GM23248 (cell line): ENCODE measurements around the gene SCML1. TPM values are rescaled to one million over a fixed set of nuclear protein-coding genes. Genes with fewer than 3 reads are reported as not detected.
A peak's percentile ranks its signal among the peaks of the same experiment; 100 is the strongest.

ENCODE experiments used
- DNase-seq: peaks from one replicate; pipeline ENCODE4 v3.0.0-alpha.2; 2015
- H2AFZ ChIP-seq: fragments of 200-600 bp; sonication (generic); 2 replicates; pipeline ENCODE4 v1.6.1; 2016; ENCODE audit warnings: antibody characterized with exemption
- H3F3A ChIP-seq: fragments of 200-600 bp; sonication (generic); 2 replicates; pipeline ENCODE4 v1.6.1; 2016; ENCODE audit warnings: mild to moderate bottlenecking, antibody characterized with exemption, mixed run types; ENCODE audit not compliant: insufficient read depth
- H3K27ac ChIP-seq: fragments of 200-600 bp; sonication (generic); 2 replicates; pipeline ENCODE4 v1.5.1; 2016; ENCODE audit warnings: mild to moderate bottlenecking
- H3K27me3 ChIP-seq: fragments of 200-600 bp; sonication (generic); replicated peaks from 2 replicates; pipeline ENCODE4 v1.6.1; 2016; ENCODE audit warnings: mild to moderate bottlenecking; ENCODE audit not compliant: insufficient read depth
- H3K36me3 ChIP-seq: fragments of 200-600 bp; sonication (generic); 2 replicates; pipeline ENCODE4 v1.6.1; 2016; ENCODE audit warnings: low read depth, mild to moderate bottlenecking
- H3K4me1 ChIP-seq: fragments of 200-600 bp; sonication (generic); 2 replicates; pipeline ENCODE4 v1.6.1; 2016; ENCODE audit warnings: mild to moderate bottlenecking; ENCODE audit not compliant: insufficient read depth
- H3K4me2 ChIP-seq: fragments of 200-600 bp; sonication (generic); one replicate; pipeline ENCODE4 v1.6.1; 2016; ENCODE audit warnings: mild to moderate bottlenecking; ENCODE audit not compliant: unreplicated experiment
- H3K4me3 ChIP-seq: fragments of 200-600 bp; sonication (generic); 2 replicates; pipeline ENCODE4 v1.5.1; 2016; ENCODE audit warnings: mild to moderate bottlenecking
- H3K79me2 ChIP-seq: fragments of 200-600 bp; sonication (generic); 2 replicates; pipeline ENCODE4 v1.6.1; 2016; ENCODE audit warnings: mild to moderate bottlenecking; ENCODE audit not compliant: insufficient read depth
- H3K9ac ChIP-seq: fragments of 200-600 bp; sonication (generic); 2 replicates; pipeline ENCODE4 v1.6.1; 2016; ENCODE audit warnings: mild to moderate bottlenecking
- H3K9me2 ChIP-seq: fragments of 200-600 bp; sonication (generic); 2 replicates; pipeline ENCODE4 v1.6.1; 2016; ENCODE audit warnings: mixed run types, mild to moderate bottlenecking, moderate library complexity; ENCODE audit not compliant: insufficient read depth
- H3K9me3 ChIP-seq: fragments of 200-600 bp; sonication (generic); one replicate; pipeline ENCODE4 v1.6.1; 2017; ENCODE audit warnings: low read depth
- H4K20me1 ChIP-seq: fragments of 200-600 bp; sonication (generic); 2 replicates; pipeline ENCODE4 v1.6.0; 2016; ENCODE audit not compliant: insufficient read depth
- EZH2 ChIP-seq: fragments of 200-600 bp; sonication (generic); IDR thresholded peaks from 2 replicates; pipeline ENCODE4 v1.6.1; 2018; ENCODE audit warnings: antibody characterized with exemption, mild to moderate bottlenecking; ENCODE audit not compliant: insufficient read depth, poor library complexity, severe bottlenecking
- EZH2phosphoT487 ChIP-seq: fragments of 200-600 bp; sonication (generic); IDR thresholded peaks from 2 replicates; pipeline ENCODE4 v1.6.1; 2018; ENCODE audit warnings: antibody characterized with exemption, moderate library complexity, mild to moderate bottlenecking, low read depth; ENCODE audit not compliant: insufficient read depth
- WGBS, 2 experiments: methylation state at CpG; one replicate each; pipeline ENCODE4 v1.1.6; 2015 to 2017; ENCODE audit warnings: low lambda C conversion rate in 2 of 2, low coverage in 1 of 2; ENCODE audit errors: missing lambda C conversion rate in 2 of 2; 5-methylcytosine and 5-hydroxymethylcytosine counted together
- in situ Hi-C: fragments of 300-500 bp; cut with MboI; formaldehyde crosslinking; loops from 2 replicates; pipeline ENCODE4 v1.15.0; 2020
- polyA plus RNA-seq: library from polyadenylated mRNA; unstranded; fragments of >200 nt; fragmentation: Nextera tagmentation; extraction: Ambion mirVana; gene quantifications from 2 replicates; pipeline ENCODE4 v1.2.1, GENCODE V29; 2016
- total RNA-seq: library from RNA; depleted of rRNA; stranded (reverse); fragments of >200 nt; shearing (Covaris generic); gene quantifications from 2 replicates; pipeline ENCODE4 v1.2.3, GENCODE V29; 2014

SCML1 gene
- total and polyA plus RNA-seq, 2 experiments from 2014 or later: 7.5 to 10.0 TPM

DNA sequence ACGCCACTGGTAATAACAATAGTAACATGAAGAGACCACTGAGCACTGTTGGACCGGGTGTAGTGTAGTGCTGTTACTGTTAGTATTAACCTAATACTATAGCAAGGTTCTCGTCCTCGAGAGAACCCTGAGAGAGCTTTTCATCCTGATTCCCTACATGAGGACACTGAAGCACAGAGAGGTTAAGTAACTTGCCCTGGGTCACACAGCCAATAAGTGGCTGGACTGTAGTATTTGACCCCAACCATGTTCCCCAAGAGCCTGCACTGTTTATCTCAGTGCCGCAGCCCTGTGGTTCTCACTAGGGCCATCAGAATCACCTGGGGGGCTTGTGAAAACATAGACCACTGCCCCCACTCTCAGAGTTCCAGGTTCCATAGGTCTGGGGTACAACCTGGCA, 10.4 kb downstream of the SCML1 start:
- Histone ChIP-seq H2AFZ (no peak overlapping the region), H3F3A (no peaks in the 10 kb centered on the region), H3K9ac (no peak overlapping the region), H3K79me2 (no peaks in the 10 kb centered on the region), H3K4me2 (no peak overlapping the region), H3K9me2 (no peaks in the 10 kb centered on the region), H3K27me3 (no peaks in the 10 kb centered on the region), H3K36me3 (no peaks in the 10 kb centered on the region), H3K4me1 (no peaks in the 10 kb centered on the region), H3K4me3 (no peak overlapping the region), H3K27ac (no peak overlapping the region), H3K9me3 (no peaks in the 10 kb centered on the region), H4K20me1 (no peaks in the 10 kb centered on the region)
- TF ChIP-seq EZH2phosphoT487 (no peak), EZH2 (no peak)
- WGBS, 2 experiments: 94 to 98% methylated on average over 5 of the region's 5 CpGs
- in situ Hi-C loops: no loop called here
- no peak for DNase-seq

DNA sequence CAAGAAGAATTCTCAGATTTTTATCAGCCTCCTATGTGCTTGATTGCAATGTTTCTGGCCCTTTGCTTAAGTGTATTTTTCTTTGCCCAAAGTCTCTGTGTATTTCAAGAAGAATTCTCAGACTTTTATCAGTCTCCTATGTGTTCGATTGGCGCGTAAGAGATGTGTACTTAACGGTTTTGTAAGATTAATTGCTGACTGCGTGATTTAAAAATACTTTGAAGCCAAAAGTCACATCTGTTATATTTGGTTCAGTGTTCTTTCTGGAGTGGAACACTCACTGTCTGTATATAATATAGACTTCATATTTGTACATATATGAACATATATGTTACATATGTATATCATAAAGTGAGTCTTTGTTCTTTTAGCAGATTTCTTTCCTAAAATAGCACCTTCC, 11.4 kb downstream of the SCML1 start:
- Histone ChIP-seq H3K4me1 (no peaks in the 10 kb centered on the region), H2AFZ (no peak overlapping the region), H3K27ac (no peak overlapping the region), H3K9me2 (no peaks in the 10 kb centered on the region), H4K20me1 (no peaks in the 10 kb centered on the region), H3K27me3 (no peaks in the 10 kb centered on the region), H3K79me2 (no peaks in the 10 kb centered on the region), H3K36me3 (no peaks in the 10 kb centered on the region), H3K4me3 (no peak overlapping the region), H3K9ac (no peak overlapping the region), H3K4me2 (no peak overlapping the region), H3F3A (no peaks in the 10 kb centered on the region), H3K9me3 (no peaks in the 10 kb centered on the region)
- in situ Hi-C loops: no loop called here
- no peak for TF ChIP-seq EZH2phosphoT487
- TF ChIP-seq EZH2: no peak
- 97 to 100% methylated on average over 5 of the region's 5 CpGs for WGBS, 2 experiments
- no peak for DNase-seq

DNA sequence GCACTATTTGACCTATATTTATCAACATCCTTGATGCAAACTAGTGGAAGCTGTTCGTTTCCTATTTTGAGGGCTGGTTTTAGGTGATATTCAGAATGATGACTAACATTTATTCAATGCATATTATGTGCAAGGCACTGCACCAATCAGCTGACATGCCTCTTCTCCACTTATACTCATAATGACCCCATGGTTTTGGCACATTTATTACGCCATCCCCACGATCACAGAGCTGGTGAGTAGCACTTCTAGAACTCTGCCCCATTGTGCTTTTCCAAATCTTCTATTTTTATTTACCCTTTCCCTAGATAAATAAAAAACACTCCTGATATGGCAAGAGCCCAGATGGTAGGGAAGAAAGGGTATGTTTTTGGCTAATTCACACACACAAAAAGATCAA, 13.1 kb downstream of the SCML1 start:
- peak; percentile 8 for DNase-seq
- WGBS, 2 experiments: 66 to 71% methylated on average over 3 of the region's 3 CpGs
- Histone ChIP-seq H3F3A (no peaks in the 10 kb centered on the region), H3K79me2 (no peaks in the 10 kb centered on the region), H3K9me3 (no peaks in the 10 kb centered on the region), H4K20me1 (no peaks in the 10 kb centered on the region), H3K4me3 (no peak overlapping the region), H3K4me1 (no peaks in the 10 kb centered on the region), H3K36me3 (no peaks in the 10 kb centered on the region), H3K4me2 (no peak overlapping the region), H3K27ac (no peak overlapping the region), H3K9me2 (no peaks in the 10 kb centered on the region), H2AFZ (no peak overlapping the region), H3K27me3 (no peaks in the 10 kb centered on the region), H3K9ac (no peak overlapping the region)
- TF ChIP-seq EZH2phosphoT487 (no peak), EZH2 (no peak)
- in situ Hi-C loops: no loop called here

DNA sequence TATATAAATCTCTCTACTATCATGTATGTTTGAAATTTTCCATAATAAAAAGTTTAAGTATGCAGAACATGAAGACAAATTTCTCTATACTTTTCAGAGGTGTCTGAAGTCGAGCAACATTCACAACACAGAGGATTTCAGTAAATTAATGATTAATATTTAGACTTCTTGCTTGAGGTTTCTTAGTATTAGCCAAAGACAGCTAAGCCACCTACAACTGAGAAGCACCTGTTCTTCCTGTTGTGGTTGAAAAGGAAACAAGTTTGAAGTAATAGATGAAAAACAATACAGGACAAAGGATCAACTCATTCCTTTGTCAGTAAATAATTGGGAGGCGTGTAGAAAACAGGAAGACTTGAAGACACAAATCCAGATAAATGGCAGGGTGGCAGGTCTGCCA, 21.1 kb downstream of the SCML1 start:
- H3K4me1 ChIP-seq: no peaks in the 10 kb centered on the region
- no peak overlapping the region for H3K4me3 ChIP-seq
- no peak overlapping the region for H3K27ac ChIP-seq
- no peak overlapping the region for H3K9ac ChIP-seq
- no peaks in the 10 kb centered on the region for H3K9me3 ChIP-seq
- 14 to 28% methylated on average over 2 of the region's 2 CpGs for WGBS, 2 experiments
- no peaks in the 10 kb centered on the region for H3K27me3 ChIP-seq
- DNase-seq: no peak
- no peaks in the 10 kb centered on the region for H3K9me2 ChIP-seq
- H3F3A ChIP-seq: no peaks in the 10 kb centered on the region
- H3K4me2 ChIP-seq: no peak overlapping the region
- H2AFZ ChIP-seq: no peak overlapping the region
- TF ChIP-seq EZH2: no peak
- TF ChIP-seq EZH2phosphoT487: no peak
- no peaks in the 10 kb centered on the region for H3K36me3 ChIP-seq
- in situ Hi-C loops: no loop called here
- H4K20me1 ChIP-seq: no peaks in the 10 kb centered on the region
- H3K79me2 ChIP-seq: no peaks in the 10 kb centered on the region

DNA sequence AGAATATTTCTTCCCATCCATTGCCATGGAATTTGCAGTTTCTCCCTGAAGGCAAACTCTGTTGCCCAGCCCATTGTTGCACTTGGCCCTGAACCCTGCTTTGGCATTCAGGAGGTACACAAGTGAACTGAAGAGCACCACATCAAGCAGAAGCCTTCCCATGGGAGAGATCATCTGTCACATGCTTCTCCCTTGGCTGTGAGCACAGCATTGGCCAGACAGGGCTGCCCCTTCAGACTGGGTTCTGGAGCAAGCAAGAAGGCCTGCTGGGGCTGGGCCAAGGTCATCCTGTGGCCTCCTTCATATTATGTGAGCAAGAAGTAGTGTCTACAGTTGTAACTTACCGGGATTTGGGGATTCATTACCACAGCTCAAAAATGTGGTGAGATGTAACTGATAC, 22.7 kb downstream of the SCML1 start:
- Histone ChIP-seq H3K4me2 (no peak overlapping the region), H3K27me3 (no peaks in the 10 kb centered on the region), H4K20me1 (no peaks in the 10 kb centered on the region), H3K9ac (no peak overlapping the region), H3F3A (no peaks in the 10 kb centered on the region), H3K79me2 (no peaks in the 10 kb centered on the region), H2AFZ (no peak overlapping the region), H3K4me1 (no peaks in the 10 kb centered on the region), H3K27ac (no peak overlapping the region), H3K9me2 (no peaks in the 10 kb centered on the region), H3K36me3 (no peaks in the 10 kb centered on the region), H3K4me3 (no peak overlapping the region), H3K9me3 (no peaks in the 10 kb centered on the region)
- DNase-seq: no peak
- WGBS, 2 experiments: 8 to 11% methylated on average over 1 of the region's 1 CpG
- TF ChIP-seq EZH2phosphoT487: no peak
- TF ChIP-seq EZH2: no peak
- in situ Hi-C loops: no loop called here
